ENCODE measurements around the gene NR2F2. TPM values are rescaled to one million over a fixed set of nuclear protein-coding genes. Genes with fewer than 3 reads are reported as not detected.

Gene NR2F2
- total RNA-seq, 4 donors from 2014 or later, result 8.9 to 41.8 (median 20.1) TPM

- DNase-seq (ENCODE audit: low spot score) (no peak), ATAC-seq (ENCODE audit: low FRiP score) (no peak)
- no peak for TF ChIP-seq CTCF (IDR thresholded peaks at IDR 0.05)
Measured at GRCh38 chr15:96349034-96349856, 18.7 kb downstream of the NR2F2 start.

- DNase-seq (ENCODE audit: low spot score) (no peak), ATAC-seq (ENCODE audit: low FRiP score) (no peak)
- no peak for TF ChIP-seq CTCF (IDR thresholded peaks at IDR 0.05)
Measured at GRCh38 chr15:96349857-96350720, 19.6 kb downstream of the NR2F2 start.

- TF ChIP-seq CTCF (IDR thresholded peaks at IDR 0.05), result no peak
- DNase-seq (ENCODE audit: low spot score) (no peak), ATAC-seq (ENCODE audit: low FRiP score) (no peak)
Measured at GRCh38 chr15:96350934-96351724, 20.6 kb downstream of the NR2F2 start.

- DNase-seq (ENCODE audit: low spot score) (no peak), ATAC-seq (ENCODE audit: low FRiP score) (no peak)
- TF ChIP-seq CTCF (IDR thresholded peaks at IDR 0.05), result no peak
Measured at GRCh38 chr15:96351761-96352603, 21.5 kb downstream of the NR2F2 start.

- TF ChIP-seq CTCF (IDR thresholded peaks at IDR 0.05), result no peak
- ATAC-seq (ENCODE audit: low FRiP score) (no peak), DNase-seq (ENCODE audit: low spot score) (no peak)
Measured at GRCh38 chr15:96352604-96353405, 22.3 kb downstream of the NR2F2 start.
